ENCODE data around the gene ADAMTS13. TPM values are rescaled to one million over a fixed set of nuclear protein-coding genes. Genes with fewer than 3 reads are reported as not detected.

ADAMTS13 gene
- total RNA-seq, 1 experiment from 2014 or later = 12.0 TPM

DNA sequence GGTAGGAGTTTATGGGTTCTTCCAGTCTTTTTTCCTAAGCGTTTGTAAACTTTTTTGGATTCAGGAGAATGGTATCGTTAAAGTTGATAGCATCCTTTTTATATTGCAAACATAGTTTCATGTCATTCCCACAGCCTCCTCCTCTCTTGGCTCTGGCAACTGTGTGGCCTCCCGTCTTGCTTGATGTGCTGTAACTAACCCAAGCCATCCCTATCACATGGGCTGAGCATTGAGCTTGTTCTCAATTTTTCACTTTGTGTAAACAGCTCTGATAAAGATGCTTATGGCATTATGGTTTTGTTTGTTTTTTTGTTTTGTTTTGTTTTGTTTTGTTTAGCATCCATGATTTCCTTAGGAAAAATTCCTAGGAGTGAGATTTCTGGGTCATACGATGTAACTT, 41.4 kb upstream of the ADAMTS13 start:
- Mint-ChIP-seq H3K27ac (no peak overlapping the region), H3K4me1 (peaks cover 4% of the 10 kb centered on the region; the same call in 1 of the 2 replicates), H3K36me3 (no peaks in the 10 kb centered on the region), H3K4me3 (no peak overlapping the region), H3K27me3 (ENCODE audit: low read depth) (peaks cover 30% of the 10 kb centered on the region), H3K9me3 (peaks cover 4% of the 10 kb centered on the region)
- TF ChIP-seq, protein P1, sequence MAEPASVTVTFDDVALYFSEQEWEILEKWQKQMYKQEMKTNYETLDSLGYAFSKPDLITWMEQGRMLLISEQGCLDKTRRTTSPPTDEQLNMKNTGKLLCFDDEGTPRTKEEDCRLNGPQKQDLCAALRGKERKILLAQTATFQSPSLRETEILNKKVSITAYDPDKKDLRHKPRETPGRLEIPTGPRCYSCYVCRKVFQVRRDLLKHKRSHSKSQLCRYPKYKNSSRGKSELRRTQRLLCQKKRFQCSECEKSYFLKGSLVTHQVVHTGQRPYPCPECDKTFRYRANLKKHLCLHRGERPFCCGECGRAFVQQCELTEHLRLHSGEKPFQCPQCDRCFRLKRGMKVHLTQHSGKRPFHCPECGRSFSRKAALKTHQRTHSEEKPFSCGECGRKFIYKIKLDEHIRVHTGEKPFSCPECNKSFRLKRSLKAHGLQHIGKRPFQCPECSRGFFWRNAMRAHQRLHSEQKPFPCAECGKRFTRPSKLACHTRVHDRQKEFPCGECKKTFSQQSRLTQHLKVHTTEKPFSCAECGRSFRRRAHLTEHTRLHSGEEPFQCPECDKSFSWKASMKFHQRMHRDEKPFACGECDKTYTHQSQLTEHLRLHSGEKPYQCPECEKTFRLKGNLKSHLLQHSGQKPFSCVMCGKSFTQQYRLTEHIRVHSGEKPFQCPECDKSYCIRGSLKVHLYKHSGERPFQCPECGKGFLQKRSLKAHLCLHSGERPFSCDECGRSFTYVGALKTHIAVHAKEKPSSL (CRISPR knock-in tag; conservative IDR thresholded peaks at IDR 0.05) = no peak
- ChIA-PET CTCF (interaction anchor here (1.1 kb wide), 1 partner anchor 39 kb away, joined by 3 read pairs; no protein-coding TSS in a partner anchor), POLR2A (no interaction called here)
- DNase-seq (ENCODE audit: low spot score) = no peak
- no peak for ATAC-seq

DNA sequence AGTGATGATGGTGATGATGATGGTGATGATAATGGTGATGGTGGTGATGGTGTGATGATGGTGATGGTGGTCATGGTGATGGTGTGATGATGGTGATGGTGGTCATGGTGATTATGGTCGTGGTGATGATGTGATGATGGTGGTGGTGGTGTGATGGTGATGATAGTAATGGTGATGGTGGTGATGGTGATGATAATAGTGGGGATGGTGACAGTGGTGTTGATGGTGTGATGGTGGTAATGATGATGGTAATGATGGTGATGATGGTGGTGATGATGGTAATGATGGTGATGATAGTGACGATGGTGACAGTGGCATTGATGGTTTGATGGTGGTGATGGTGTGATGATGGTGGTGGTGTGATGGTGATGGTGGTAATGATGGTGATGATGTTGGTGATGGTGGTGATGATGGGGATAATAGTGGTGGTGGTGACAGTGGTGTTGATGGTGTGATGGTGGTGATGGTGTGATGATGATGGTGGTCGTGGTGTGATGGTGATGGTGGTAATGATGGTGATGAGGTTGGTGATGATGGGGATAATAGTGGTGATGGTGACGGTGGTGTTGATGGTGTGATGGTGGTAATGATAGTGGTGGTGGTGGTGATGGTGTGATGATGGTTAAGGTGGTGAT, 39.5 kb upstream of the ADAMTS13 start:
- ChIA-PET POLR2A (no interaction called here), CTCF (no interaction called here)
- ATAC-seq = no peak
- Mint-ChIP-seq H3K27me3 (ENCODE audit: low read depth) (peaks cover 19% of the 10 kb centered on the region), H3K4me1 (peaks cover 4% of the 10 kb centered on the region; the same call in 1 of the 2 replicates), H3K36me3 (no peaks in the 10 kb centered on the region), H3K9me3 (peaks cover 4% of the 10 kb centered on the region), H3K4me3 (no peak overlapping the region), H3K27ac (no peak overlapping the region)
- no peak for DNase-seq (ENCODE audit: low spot score)
- no peak for TF ChIP-seq HMGA2 (CRISPR knock-in tag; IDR thresholded peaks at IDR 0.05)
- TF ChIP-seq, protein P2, sequence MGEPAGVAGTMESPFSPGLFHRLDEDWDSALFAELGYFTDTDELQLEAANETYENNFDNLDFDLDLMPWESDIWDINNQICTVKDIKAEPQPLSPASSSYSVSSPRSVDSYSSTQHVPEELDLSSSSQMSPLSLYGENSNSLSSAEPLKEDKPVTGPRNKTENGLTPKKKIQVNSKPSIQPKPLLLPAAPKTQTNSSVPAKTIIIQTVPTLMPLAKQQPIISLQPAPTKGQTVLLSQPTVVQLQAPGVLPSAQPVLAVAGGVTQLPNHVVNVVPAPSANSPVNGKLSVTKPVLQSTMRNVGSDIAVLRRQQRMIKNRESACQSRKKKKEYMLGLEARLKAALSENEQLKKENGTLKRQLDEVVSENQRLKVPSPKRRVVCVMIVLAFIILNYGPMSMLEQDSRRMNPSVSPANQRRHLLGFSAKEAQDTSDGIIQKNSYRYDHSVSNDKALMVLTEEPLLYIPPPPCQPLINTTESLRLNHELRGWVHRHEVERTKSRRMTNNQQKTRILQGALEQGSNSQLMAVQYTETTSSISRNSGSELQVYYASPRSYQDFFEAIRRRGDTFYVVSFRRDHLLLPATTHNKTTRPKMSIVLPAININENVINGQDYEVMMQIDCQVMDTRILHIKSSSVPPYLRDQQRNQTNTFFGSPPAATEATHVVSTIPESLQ (CRISPR knock-in tag; IDR thresholded peaks at IDR 0.05) = no peak
- no peak for TF ChIP-seq TP53 (CRISPR knock-in tag; IDR thresholded peaks at IDR 0.05)
- TF ChIP-seq, protein P3, sequence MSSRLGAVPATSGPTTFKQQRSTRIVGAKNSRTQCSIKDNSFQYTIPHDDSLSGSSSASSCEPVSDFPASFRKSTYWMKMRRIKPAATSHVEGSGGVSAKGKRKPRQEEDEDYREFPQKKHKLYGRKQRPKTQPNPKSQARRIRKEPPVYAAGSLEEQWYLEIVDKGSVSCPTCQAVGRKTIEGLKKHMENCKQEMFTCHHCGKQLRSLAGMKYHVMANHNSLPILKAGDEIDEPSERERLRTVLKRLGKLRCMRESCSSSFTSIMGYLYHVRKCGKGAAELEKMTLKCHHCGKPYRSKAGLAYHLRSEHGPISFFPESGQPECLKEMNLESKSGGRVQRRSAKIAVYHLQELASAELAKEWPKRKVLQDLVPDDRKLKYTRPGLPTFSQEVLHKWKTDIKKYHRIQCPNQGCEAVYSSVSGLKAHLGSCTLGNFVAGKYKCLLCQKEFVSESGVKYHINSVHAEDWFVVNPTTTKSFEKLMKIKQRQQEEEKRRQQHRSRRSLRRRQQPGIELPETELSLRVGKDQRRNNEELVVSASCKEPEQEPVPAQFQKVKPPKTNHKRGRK (CRISPR knock-in tag; IDR thresholded peaks at IDR 0.05; ENCODE audit: borderline replicate concordance) = no peak
- TF ChIP-seq, protein P4, sequence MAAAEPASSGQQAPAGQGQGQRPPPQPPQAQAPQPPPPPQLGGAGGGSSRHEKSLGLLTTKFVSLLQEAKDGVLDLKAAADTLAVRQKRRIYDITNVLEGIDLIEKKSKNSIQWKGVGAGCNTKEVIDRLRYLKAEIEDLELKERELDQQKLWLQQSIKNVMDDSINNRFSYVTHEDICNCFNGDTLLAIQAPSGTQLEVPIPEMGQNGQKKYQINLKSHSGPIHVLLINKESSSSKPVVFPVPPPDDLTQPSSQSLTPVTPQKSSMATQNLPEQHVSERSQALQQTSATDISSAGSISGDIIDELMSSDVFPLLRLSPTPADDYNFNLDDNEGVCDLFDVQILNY (CRISPR knock-in tag; IDR thresholded peaks at IDR 0.05) = no peak
- no peak for TF ChIP-seq TEAD4 (CRISPR knock-in tag; IDR thresholded peaks at IDR 0.05)
- no peak for TF ChIP-seq EMX1 (CRISPR knock-in tag; IDR thresholded peaks at IDR 0.05)
- TF ChIP-seq, protein P5, sequence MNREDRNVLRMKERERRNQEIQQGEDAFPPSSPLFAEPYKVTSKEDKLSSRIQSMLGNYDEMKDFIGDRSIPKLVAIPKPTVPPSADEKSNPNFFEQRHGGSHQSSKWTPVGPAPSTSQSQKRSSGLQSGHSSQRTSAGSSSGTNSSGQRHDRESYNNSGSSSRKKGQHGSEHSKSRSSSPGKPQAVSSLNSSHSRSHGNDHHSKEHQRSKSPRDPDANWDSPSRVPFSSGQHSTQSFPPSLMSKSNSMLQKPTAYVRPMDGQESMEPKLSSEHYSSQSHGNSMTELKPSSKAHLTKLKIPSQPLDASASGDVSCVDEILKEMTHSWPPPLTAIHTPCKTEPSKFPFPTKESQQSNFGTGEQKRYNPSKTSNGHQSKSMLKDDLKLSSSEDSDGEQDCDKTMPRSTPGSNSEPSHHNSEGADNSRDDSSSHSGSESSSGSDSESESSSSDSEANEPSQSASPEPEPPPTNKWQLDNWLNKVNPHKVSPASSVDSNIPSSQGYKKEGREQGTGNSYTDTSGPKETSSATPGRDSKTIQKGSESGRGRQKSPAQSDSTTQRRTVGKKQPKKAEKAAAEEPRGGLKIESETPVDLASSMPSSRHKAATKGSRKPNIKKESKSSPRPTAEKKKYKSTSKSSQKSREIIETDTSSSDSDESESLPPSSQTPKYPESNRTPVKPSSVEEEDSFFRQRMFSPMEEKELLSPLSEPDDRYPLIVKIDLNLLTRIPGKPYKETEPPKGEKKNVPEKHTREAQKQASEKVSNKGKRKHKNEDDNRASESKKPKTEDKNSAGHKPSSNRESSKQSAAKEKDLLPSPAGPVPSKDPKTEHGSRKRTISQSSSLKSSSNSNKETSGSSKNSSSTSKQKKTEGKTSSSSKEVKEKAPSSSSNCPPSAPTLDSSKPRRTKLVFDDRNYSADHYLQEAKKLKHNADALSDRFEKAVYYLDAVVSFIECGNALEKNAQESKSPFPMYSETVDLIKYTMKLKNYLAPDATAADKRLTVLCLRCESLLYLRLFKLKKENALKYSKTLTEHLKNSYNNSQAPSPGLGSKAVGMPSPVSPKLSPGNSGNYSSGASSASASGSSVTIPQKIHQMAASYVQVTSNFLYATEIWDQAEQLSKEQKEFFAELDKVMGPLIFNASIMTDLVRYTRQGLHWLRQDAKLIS (CRISPR knock-in tag; IDR thresholded peaks at IDR 0.05; ENCODE audit: borderline replicate concordance) = no peak
- TF ChIP-seq ZNF138 (CRISPR knock-in tag; conservative IDR thresholded peaks at IDR 0.05) = no peak
- TF ChIP-seq, protein P6, sequence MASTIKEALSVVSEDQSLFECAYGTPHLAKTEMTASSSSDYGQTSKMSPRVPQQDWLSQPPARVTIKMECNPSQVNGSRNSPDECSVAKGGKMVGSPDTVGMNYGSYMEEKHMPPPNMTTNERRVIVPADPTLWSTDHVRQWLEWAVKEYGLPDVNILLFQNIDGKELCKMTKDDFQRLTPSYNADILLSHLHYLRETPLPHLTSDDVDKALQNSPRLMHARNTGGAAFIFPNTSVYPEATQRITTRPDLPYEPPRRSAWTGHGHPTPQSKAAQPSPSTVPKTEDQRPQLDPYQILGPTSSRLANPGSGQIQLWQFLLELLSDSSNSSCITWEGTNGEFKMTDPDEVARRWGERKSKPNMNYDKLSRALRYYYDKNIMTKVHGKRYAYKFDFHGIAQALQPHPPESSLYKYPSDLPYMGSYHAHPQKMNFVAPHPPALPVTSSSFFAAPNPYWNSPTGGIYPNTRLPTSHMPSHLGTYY (CRISPR knock-in tag; IDR thresholded peaks at IDR 0.05) = no peak
- TF ChIP-seq, protein P7, sequence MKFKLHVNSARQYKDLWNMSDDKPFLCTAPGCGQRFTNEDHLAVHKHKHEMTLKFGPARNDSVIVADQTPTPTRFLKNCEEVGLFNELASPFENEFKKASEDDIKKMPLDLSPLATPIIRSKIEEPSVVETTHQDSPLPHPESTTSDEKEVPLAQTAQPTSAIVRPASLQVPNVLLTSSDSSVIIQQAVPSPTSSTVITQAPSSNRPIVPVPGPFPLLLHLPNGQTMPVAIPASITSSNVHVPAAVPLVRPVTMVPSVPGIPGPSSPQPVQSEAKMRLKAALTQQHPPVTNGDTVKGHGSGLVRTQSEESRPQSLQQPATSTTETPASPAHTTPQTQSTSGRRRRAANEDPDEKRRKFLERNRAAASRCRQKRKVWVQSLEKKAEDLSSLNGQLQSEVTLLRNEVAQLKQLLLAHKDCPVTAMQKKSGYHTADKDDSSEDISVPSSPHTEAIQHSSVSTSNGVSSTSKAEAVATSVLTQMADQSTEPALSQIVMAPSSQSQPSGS (CRISPR knock-in tag; IDR thresholded peaks at IDR 0.05; ENCODE audit: borderline replicate concordance, low read depth) = no peak
- TF ChIP-seq NFE2L1 (CRISPR knock-in tag; IDR thresholded peaks at IDR 0.05) = no peak
- no peak for TF ChIP-seq RORB (CRISPR knock-in tag; IDR thresholded peaks at IDR 0.05)
- no peak for TF ChIP-seq ZNF121 (CRISPR knock-in tag; IDR thresholded peaks at IDR 0.05)
- no peak for TF ChIP-seq RELA (CRISPR knock-in tag; IDR thresholded peaks at IDR 0.05; ENCODE audit: borderline replicate concordance)
- no peak for TF ChIP-seq NFYB (CRISPR knock-in tag; conservative IDR thresholded peaks at IDR 0.05; ENCODE audit: low read depth)
